NCI-H69 (cell line): ENCODE measurements around the gene PFDN4.
A peak's percentile ranks its signal among the peaks of the same experiment; 100 is the strongest.

ENCODE experiments used
- DNase-seq: peaks from one replicate; lab custom pipeline; 2025; lab: John Stamatoyannopoulos, UW

PFDN4 gene

DNA sequence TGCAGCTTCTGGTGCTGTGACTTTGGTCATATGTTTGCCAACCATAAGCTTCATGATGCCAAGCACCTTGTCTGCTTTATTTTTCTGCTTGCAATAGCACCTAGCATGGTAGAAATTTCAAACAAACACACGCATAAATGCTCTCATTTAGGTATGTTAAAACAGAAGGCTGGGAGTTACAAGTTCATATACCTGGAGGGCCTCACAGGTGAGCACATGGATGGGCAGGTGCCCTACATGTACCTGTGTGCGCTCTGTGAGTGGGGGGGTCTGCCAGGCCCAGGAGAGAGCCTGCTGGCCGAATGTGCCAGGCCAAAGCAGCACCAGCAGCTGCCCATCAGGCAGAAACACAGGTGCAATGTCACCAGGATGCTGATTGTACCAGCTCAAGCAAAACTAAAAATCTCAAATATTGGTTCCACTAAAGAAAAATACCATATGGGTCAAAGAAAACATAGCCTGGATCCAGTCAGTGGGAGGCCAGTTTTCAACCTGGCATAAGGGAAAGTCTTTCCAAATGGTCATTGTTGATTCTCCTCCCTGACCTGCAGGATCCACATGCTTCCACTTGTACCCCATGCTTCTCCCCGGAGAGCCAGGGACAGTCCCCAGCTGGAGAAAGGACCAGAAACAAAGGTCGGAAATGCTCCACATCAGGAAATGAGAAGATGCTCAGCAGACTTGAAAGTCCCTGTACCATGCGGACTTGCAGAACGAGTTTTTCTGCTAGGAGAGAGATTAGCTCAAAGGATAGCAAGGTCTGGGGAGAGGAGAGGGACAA lies 7.2 kb upstream of the PFDN4 start:
- no peak for DNase-seq

DNA sequence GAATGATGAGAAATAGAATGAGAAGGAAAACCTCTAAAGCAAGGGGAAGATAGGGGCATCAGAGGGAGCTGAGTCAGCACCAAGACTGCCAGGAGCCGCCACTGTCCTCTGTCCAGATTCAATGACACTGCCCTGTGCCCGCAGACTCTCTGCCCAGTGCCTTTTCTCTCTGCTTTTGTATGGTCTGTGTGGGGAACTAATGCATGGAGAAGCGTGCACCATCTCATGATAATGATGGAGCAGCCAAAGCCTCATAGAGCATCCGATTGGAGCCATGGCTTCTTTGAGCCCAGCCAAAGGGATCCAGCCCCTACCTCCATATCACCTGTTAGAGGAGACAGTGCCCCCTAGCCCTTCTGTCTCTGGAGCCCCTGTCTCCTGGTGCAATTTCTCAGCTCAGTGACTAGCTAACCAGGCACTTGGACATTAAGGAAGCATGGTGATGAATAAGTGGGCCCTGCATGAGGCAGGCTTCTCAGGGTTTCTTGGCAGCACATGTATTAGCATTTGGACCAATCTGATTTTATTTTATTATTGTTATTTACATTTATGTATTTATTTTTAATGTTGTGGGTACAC lies 6.5 kb upstream of the PFDN4 start:
- no peak for DNase-seq

DNA sequence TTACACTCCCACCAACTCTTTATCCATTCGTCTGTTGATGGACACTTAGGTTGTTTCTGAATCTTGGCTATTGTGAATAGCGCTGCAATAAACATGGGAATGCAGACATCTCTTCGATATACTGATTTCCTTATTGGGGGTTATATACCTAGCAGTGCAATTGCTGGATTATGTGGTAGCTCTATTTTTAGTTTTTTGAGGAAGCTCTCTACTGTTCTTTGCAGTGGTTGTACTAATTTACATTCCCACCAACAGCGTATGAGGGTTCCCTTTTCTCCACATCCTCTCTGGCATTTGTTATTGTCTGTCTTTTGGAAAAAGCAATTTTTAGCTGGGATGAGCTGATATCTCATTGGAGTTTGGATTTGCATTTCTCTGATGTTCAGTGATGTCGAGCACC lies 4.6 kb upstream of the PFDN4 start:
- DNase-seq, result no peak

DNA sequence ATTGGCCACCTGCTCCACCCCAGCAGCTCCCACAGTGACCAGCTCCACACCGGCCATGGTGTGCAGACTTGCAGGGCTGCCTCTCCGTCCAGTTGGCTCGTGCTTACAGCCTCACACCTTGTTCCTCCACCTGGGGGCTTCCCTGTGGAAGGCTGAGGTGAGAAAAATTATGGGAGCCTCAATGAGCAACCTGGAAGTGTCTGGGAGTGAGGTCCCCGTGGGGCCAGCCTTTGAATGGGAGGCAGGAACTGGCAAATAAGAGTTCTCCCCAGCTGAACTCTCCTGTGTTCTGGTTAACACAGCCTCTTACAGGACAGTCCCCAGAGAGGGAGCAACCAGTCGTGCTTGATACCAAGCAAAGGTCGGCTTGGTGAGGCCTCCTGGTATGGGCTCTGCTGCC lies 3.8 kb upstream of the PFDN4 start:
- DNase-seq, result no peak

DNA sequence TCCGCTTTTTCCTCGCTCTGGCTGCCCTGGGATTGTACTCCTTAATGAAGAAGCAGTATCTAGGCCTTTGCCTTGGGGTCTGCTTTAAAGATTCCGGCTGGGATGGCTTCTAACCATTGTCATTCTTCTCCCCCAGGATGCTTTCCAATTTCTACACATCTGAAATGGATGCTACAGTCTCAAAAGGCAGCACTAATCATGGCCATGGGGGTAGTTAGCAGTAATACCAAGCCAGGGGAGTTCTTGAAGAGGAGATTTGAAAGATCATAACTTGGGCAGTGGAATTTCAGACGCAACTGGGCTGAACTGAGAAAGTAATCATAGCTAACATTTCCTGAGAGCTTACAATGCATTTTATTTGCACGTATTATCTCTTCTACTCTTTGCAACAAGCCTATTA lies 3.4 kb upstream of the PFDN4 start:
- no peak for DNase-seq

DNA sequence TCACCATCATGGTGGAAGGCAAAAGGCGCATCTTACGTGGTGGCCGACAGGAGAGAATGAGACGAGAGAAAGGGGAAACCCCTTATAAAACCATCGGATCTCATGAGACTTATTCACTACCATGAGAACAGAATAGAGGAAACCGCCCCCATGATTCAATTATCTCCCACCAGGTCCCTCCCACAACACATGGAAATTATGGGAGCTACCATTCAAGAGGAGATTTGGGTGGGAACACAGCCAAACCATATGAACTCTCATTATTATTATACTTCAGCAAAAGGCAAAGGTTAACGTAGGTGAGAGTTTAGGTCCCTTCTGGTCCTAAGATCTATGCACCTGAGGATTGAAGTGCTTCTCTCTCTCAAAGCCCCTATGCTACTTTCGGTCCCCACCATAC lies 2.4 kb upstream of the PFDN4 start:
- DNase-seq, result no peak

DNA sequence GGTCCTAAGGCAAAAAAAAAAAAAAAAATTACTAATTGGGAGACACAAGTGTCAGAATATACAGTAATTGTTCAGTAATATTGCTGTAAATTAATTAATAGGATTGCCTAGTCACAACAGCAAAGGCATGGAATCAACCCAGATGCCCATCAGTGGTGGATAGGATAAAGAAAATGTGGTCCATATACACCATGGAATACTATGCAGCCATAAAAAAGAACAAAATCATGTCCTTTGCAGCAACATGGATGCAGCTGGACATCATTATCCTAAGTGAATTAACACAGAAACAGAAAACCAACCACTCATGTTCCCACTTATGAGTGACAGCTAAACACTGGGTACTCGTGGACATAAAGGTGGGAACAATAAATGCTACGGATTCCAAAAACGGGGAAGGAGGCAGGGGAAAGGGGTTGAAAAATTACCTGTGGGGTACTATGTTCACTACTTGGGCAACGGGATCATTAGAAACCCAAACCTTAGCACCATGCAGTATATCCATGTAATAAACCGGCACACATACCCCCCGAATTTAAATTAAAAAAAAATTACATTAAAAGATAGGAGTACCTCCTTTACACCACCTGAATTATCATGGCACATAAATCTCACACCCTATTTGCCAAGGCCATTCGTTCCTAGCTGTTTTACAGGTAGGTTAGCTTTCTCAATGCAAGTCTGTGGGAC lies 689 bp upstream of the PFDN4 start:
- DNase-seq, result no peak

DNA sequence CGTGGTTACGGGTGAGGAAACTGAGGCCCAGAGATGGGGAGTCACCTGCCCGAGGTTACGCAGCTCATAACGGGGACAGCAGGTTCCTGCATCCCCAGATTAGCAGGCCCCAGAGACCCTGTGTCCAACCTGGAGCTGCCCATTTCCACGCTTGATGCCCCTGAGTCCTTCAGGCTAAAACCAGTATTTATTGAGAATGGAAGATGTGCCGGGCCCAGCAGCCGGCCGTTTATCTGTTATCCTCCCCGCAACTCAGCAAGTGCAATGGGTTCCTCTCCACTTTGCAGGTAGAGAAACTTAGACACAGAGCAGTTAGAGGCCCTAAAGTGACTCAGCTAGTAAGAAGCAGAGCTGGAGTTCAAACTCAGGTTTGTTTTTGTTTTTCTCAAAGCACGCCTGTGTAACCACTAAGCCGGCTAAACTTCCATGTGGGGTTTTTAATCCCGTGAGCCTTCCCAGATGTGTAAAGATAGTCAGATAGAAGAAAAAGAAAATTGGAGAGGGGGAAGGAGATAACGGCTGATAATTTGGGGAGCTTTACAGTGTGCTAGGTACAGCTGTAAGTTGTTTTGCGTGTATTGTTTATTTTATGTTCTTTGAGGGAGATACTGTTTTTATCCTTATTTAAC lies 775 bp downstream of the PFDN4 start:
- DNase-seq, result peak; percentile 42

DNA sequence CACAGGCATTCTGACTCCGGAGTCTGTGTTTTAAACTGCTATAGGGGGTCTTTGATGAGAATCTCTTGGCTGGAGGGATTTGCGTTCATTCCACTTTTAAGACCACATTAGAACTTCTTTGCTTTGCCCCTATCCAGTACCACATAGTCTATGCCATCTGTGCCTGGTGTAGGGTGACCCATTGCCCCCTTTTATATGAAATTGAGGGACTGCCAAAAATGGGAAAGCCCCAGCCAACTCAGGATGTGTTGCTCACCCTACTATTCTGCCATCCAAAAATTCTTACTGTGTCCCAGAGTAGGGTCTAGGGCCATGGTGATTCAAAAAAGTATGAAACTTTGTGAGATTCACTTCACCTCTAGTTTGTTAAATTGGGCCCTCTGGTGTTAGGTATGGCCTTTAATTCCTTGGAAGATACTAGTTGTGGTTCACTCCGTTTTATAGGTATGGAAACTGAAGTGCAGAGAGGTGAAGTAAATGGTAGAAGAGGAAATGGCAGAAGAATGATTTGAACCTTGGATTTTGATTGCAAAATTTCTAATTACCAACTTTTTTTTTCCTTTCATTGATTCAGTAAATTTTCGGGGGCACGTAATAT lies 1.4 kb downstream of the PFDN4 start:
- no peak for DNase-seq

DNA sequence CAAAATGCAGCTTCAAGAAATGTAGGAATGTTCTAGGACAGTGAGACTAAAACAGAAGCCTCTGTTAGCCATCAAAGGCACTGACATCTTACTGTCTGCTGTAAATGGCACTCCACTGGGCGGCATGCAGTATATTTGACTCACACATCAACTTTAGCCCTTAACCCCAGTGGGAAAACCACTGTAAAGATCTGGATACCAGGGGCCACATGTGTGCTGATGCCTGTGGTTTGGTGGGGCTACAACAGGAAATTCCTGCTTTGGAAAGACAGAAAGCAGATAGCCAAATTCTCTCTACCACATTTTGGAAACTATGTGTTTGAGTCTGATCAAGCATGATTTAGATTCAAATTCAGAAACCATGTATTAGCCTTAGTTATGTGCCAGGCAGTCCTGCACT lies 4.3 kb downstream of the PFDN4 start:
- no peak for DNase-seq

DNA sequence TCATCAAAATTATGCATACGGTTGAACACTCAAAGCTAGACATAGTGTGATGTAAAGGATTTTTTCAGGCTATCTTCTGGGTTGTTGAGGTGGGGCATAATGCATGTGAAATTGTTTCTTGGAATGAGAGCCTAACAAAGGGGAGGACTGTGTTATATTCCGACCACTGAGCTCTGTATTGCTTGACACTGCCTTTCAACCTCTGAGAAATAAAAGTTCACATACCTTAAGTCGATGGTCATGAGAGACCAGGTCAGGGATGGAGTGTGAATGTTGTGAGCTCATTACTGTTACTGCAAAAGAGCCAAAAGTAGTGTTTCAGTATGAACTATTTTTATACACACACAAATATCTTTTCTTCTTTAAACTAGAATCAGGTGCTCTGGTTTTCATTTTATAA lies 5.0 kb downstream of the PFDN4 start:
- no peak for DNase-seq

DNA sequence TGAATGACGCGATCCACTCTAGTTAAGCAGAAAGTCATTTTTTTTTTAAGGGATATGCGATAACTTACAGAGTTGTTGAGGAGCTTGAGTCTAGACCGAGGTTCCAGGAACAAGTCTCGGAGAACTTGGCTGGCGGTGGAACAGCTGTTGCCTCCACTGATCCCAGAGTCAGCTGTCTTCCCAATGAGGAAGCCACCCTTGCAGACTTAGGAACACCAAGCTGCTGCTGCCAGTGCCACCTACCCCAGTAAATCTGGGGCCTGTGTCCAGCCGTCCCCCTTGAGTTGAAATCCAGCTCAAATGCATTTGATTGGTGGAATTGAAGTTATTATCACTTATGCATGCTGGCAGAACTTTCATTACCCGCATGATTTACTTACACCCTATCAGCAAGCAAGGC lies 6.7 kb downstream of the PFDN4 start:
- DNase-seq, result no peak

DNA sequence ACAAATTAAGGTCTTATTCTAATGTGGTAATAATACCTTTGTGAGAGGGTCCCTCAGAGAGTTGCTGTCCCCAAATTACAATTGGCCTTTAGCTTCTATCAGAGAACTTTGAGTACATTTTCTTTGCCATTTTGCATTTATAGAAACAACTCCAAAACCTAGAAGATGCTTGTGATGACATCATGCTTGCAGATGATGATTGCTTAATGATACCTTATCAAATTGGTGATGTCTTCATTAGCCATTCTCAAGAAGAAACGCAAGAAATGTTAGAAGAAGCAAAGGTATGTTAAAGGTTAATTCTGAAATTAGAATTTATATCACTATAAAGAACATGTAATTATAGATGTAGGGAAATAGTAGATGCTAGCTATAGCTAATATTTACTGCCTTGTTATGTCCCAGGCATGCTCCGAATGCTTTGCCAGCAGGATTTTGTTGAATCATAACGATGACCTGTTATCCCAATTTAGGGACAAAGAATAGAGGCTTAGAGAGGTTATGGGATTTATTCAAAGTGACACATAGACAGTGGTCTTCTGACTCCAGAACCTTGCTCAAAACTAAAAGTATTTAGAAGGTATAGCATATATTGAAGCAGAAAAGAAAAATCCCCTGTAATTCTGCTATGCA lies 7.4 kb downstream of the PFDN4 start:
- no peak for DNase-seq

DNA sequence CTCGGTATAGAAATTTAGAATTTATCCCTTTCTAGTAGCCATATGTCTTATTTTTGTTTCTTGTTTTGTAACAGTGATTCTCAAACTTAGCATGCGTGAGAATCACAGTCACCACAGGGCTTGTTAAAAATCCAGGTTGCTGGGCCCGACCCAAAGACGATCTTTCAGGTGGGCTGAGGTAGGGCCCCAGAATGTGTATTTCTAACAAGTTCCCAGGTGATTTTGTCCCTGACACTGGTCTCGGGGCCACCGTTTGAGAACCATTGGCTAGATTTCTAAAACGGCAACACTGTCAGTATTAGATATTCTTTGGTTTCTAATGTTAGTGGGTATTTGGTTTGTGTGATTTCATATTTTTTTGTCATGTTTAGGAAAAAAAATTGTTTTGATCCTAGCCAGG lies 9.9 kb downstream of the PFDN4 start:
- DNase-seq, result no peak

DNA sequence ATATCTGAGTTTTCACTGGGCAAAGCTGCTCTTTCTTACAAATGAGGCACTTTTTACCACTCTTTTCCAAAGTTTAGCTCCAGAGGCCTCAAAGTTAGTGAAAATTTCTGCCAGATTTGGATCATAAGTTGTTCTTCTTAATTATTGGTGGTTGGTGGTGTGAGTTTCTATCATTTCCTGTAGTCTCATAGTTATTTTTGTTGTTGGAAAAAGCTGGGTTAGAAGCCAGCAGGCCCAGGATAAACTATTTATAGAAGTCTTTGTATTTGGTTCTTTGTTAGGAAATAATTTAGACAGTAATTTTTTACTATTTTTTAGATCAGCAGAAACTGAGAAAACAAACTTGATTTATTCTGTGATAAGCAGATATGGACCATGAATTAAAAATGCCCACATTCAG lies 10.6 kb downstream of the PFDN4 start:
- DNase-seq, result no peak

DNA sequence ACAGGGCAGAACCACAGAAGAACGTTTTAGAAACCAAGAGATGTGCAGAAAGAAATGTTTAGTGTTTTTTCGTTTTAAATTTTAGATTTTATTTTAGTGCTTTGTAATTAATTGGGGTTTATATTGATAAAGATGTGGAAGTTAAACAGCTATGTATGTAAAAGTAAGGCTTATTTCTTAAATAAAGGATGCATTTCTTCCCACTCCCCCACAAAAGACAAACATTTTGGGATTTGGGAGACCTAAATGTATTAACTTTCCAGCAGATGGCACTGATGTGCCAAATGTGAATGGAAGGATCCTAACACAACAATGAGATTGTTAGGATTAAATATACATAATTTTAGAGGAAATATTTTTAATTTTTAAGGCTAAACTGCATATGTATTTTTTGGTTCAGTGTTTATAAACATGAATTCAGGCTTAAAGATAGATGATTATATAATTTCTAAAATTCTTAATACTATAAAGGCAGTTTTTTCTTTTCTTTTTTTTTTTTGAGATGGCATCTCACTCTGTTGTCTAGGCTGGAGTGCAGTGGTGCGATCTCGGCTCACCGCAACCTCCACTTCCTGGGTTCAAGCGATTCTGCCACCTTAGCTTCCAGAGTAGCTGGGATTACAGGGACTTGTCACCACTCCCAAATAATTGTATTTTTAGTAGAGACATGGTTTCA lies 12.0 kb downstream of the PFDN4 start:
- DNase-seq, result peak; percentile 55

DNA sequence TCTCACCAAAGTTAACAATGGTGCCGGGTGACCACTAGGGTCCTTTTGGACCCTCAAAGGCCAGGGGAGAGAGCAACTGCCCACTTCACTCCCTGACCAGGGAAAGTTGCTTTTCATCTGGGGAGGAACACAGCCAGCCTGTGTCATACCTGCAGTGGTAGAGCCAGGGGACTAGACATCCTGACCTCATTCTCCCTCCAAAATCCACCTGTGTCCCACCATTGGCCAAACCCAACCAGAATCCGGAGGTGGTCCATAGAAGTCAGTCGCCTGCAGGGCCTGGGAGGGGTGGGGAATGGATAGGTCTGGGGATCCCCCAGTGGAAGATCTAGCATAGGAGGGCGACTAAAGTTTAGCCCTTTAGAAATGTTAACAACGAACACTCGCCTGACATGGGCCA lies 12.8 kb downstream of the PFDN4 start:
- no peak for DNase-seq

DNA sequence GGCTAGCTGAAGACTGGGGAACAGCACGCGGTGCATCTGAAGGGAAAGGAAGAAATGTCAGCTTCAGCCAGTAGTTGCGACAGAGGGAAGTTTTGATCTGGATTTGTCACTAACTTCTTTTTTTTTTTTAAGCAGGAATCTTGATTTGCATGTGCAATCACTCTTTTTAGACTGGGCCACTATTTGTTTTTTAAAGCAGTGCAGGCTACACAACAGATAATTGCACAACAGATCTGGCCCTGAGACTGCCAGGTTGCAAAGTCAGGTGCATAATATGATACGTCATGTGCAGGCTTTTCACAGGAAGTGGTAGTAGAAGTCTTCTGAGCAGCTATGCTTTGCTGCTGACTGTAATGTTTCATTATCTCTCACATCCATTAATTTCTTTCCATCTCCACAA lies 13.5 kb downstream of the PFDN4 start:
- DNase-seq, result peak; percentile 36

DNA sequence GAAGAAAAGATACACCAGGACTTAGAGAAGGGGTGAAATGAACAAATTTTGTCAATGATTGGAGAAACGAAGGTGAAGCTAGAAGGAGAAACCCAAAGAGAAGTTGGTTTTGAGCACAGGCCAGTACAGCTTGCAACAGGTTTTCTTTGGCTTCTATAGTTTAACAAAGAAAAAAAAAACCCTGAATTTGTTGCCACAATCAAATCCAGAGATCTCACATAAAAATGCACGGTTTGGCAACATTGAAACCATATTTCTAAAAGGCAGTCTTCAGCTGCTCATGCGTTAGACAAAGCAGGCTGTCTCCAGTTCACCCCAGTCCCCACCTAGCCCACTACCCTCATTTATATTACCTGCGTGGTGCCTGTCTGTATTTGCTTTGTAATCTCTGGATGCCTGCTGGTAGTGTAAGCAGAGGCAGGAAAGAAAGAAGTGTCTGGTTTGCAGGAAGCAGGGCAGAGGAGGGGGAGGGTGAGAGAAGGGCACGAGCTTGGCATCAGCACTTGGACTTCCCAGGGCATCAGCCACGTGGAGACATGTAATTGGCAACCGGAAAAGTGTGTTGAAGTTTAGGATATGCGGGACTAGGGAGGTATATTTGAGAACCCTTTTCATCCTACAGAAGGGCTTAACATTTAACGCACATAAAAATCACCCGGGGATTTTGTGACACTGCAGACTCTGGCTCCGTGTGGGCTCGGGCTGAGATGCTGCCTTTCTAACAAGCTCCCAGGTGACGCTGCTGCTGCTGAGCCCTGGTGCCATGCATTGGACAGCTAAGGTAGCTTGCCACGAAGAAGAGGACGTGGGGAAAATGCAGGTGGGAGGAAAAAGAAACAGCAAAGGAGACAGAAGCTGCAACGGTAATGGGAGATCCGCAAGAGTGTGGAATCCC lies 14.4 kb downstream of the PFDN4 start:
- DNase-seq, result peak; percentile 88

DNA sequence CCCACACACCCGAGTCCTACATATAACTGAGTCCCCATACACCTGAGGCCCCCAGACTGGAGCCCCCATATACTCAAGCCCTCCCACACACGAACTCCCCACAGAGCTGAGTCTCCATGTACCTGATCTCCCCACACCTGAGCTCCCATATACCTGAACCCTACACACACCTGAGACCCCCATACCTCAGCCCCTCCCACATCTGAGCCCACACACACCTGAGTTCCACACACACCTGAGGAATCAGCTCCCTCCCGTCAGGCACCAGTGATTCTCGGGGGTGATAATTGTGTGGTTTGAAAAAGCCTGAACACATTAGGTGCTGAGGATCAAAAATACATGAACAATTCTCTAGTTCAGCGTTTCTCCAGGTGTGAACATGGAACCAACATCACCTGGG lies 15.4 kb downstream of the PFDN4 start:
- no peak for DNase-seq

DNA sequence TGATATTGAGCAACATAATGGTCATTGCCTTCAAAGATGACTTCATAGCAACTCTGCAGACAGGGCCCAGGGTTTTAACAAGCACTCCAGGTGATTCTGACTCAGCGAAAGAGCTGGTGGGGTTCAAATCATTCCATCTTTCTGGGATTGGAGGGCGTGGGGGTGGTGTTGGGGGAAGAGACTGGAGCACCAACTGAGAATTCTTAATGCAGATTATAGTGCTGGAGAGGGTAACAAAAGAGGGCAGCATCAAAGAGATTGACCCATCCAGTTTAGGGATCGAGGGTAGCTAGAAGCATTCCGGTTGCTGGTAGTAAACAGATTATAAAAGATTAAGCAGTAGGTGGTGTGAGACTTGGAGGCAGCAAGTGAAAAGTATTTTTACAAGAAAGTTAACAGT lies 15.9 kb downstream of the PFDN4 start:
- DNase-seq, result no peak
